HepG2 (cell line): ENCODE data around the gene C10orf143. TPM values are rescaled to one million over a fixed set of nuclear protein-coding genes. Genes with fewer than 3 reads are reported as not detected.

Experiments used
- ATAC-seq: fragments of 200-7000 bp; cut with Tn5 transposase; 3 replicates; pipeline ENCODE4 v1.9.1; 2020; ENCODE audit warnings: mild to moderate bottlenecking, moderate library complexity
- BruUV-seq: library from RNA; stranded (reverse); fragments of 400-500 nt; replicated peaks from 2 replicates; lab custom pipeline; 2021; lab: Mats Ljungman, UMichigan
- CTCF ChIA-PET: fragments of 300-600 bp; formaldehyde crosslinking; extraction: SDS; loops from one replicate; lab custom pipeline; 2021; ENCODE audit warnings: low total read pairs, inconsistent platforms, low intra/inter-chr PET ratio; lab: Yijun Ruan, JAX
- POLR2A ChIA-PET: fragments of 350-600 bp; sonication (Branson Sonifier 250); formaldehyde crosslinking; loops from one replicate; lab custom pipeline; 2020; ENCODE audit warnings: antibody characterized with exemption, inconsistent platforms; lab: Yijun Ruan, JAX
- DNase-seq: peaks from one replicate; pipeline ENCODE4 v3.0.0-alpha.2; 2015; ENCODE audit warnings: low spot score
- FAIRE-seq: peaks from 3 replicates; lab custom pipeline; 2011; peaks lifted over from hg19 to GRCh38; lab: Jason Lieb, UNC
- H2AFZ ChIP-seq: one replicate; pipeline ENCODE4 v1.6.1; 2011; ENCODE audit warnings: low read length, inconsistent platforms
- H3K27ac ChIP-seq: fragments of 300-600 bp; 3 replicates; pipeline ENCODE4 v1.8.0; 2011; ENCODE audit warnings: mixed run types, mild to moderate bottlenecking, mixed read lengths, low read length, inconsistent platforms; ENCODE audit not compliant: insufficient read depth; ENCODE audit errors: extremely low read length
- H3K27me3 ChIP-seq, 2 experiments: fragments of 200-600 bp in 1 of 2; 2 replicates in 1 of 2; 3 replicates in 1 of 2; pipeline versions ENCODE4 v1.6.0 to v1.8.0; 2011; ENCODE audit warnings: low read length in 2 of 2, mild to moderate bottlenecking in 2 of 2, moderate library complexity in 2 of 2, inconsistent platforms in 1 of 2; ENCODE audit not compliant: insufficient read depth in 2 of 2, control insufficient read depth in 1 of 2
- H3K36me3 ChIP-seq, 2 experiments: fragments of 200-600 bp in 1 of 2; replicated peaks in 1 of 2; 2 replicates in 1 of 2; 3 replicates in 1 of 2; pipeline versions ENCODE4 v1.5.1 to v1.8.0; 2011; ENCODE audit warnings: low read length in 2 of 2, inconsistent platforms in 1 of 2; ENCODE audit not compliant: insufficient read depth in 2 of 2, control insufficient read depth in 1 of 2
- H3K4me1 ChIP-seq: 2 replicates; pipeline ENCODE4 v1.5.1; 2012; ENCODE audit warnings: low read length, inconsistent platforms; ENCODE audit not compliant: insufficient read depth
- H3K4me2 ChIP-seq: 2 replicates; pipeline ENCODE4 v1.6.0; 2011; ENCODE audit warnings: low read depth, low read length, inconsistent platforms
- H3K4me3 ChIP-seq, 3 experiments: fragments of 200-600 bp in 1 of 3; sonication (generic), shearing (Covaris generic) in 1 of 3; replicated peaks in 1 of 3; 2 replicates each; pipeline ENCODE4 v1.5.1; 2011 to 2016; ENCODE audit warnings: low read length in 3 of 3, inconsistent platforms in 2 of 3, low read depth in 2 of 3, mild to moderate bottlenecking in 2 of 3, control low read depth in 1 of 3, mixed read lengths in 1 of 3; ENCODE audit not compliant: insufficient read depth in 1 of 3
- H3K79me2 ChIP-seq: one replicate; pipeline ENCODE4 v1.6.1; 2011; ENCODE audit warnings: low read length, inconsistent platforms; ENCODE audit not compliant: insufficient read depth
- H3K9ac ChIP-seq: 2 replicates; pipeline ENCODE4 v1.6.0; 2011; ENCODE audit warnings: mild to moderate bottlenecking, low read depth, low read length, inconsistent platforms; ENCODE audit not compliant: insufficient read depth
- H3K9me3 ChIP-seq: 2 replicates; pipeline ENCODE4 v1.5.1; 2012; ENCODE audit warnings: mild to moderate bottlenecking, low read length
- H4K20me1 ChIP-seq: 2 replicates; pipeline ENCODE4 v1.6.0; 2011; ENCODE audit warnings: inconsistent platforms, mild to moderate bottlenecking, low read length, moderate library complexity; ENCODE audit not compliant: insufficient read depth
- CEBPG ChIP-seq: IDR thresholded peaks from 2 replicates; pipeline ENCODE4 v1.6.1; 2016
- NFYB ChIP-seq: sonication (generic); formaldehyde crosslinking; IDR thresholded peaks from 2 replicates; pipeline ENCODE4 v1.4.0; 2020; ENCODE audit warnings: missing genetic modification reagents
- PCBP1 ChIP-seq: fragments of 200-400 bp; formaldehyde crosslinking; IDR thresholded peaks from 2 replicates; pipeline ENCODE4 v1.6.1; 2017; ENCODE audit warnings: mild to moderate bottlenecking, low read depth, low read length, borderline replicate concordance
- RARA ChIP-seq: IDR thresholded peaks from 2 replicates; pipeline ENCODE4 v1.6.1; 2016; ENCODE audit warnings: missing genetic modification reagents, missing compliant biosample characterization
- SMARCC2 ChIP-seq: fragments of 450-650 bp; IDR thresholded peaks from 2 replicates; pipeline ENCODE4 v1.6.1; 2017; ENCODE audit warnings: antibody characterized with exemption, mild to moderate bottlenecking
- SP4 ChIP-seq: sonication (generic); formaldehyde crosslinking; IDR thresholded peaks from 2 replicates; pipeline ENCODE4 v1.8.1; 2023; ENCODE audit warnings: mild to moderate bottlenecking, missing genetic modification reagents
- WIZ ChIP-seq: sonication (generic); formaldehyde crosslinking; IDR thresholded peaks from 2 replicates; pipeline ENCODE4 v1.5.1; 2020; ENCODE audit warnings: mild to moderate bottlenecking, missing genetic modification reagents
- ZNF335 ChIP-seq: sonication (generic); formaldehyde crosslinking; IDR thresholded peaks from 2 replicates; pipeline ENCODE4 v1.4.0; 2020; ENCODE audit warnings: missing genetic modification reagents
- ZNF337 ChIP-seq: sonication (generic); formaldehyde crosslinking; IDR thresholded peaks from 2 replicates; pipeline ENCODE4 v1.5.1; 2020; ENCODE audit warnings: missing genetic modification reagents, low read depth, mild to moderate bottlenecking, borderline replicate concordance
- ZNF781 ChIP-seq: sonication (generic); formaldehyde crosslinking; IDR thresholded peaks from 2 replicates; pipeline ENCODE4 v1.5.1; 2020; ENCODE audit warnings: borderline replicate concordance, mild to moderate bottlenecking, missing genetic modification reagents; ENCODE audit errors: not compliant biosample characterization
- ZNF790 ChIP-seq: sonication (generic); formaldehyde crosslinking; IDR thresholded peaks from 2 replicates; pipeline ENCODE4 v1.8.0; 2022; ENCODE audit warnings: missing genetic modification reagents, mild to moderate bottlenecking, borderline replicate concordance
- ZSCAN25 ChIP-seq: sonication (generic); formaldehyde crosslinking; IDR thresholded peaks from 2 replicates; pipeline ENCODE4 v1.8.0; 2022; ENCODE audit warnings: mild to moderate bottlenecking, missing genetic modification reagents
- WGBS: methylation state at CpG from one replicate; pipeline ENCODE4 v1.1.6; 2017; ENCODE audit warnings: low lambda C conversion rate; 5-methylcytosine and 5-hydroxymethylcytosine counted together
- in situ Hi-C: cut with HindIII; loops from 2 replicates; pipeline ENCODE4 v1.10.0; 2017; ENCODE audit warnings: low pct_unique_long_range_greater_than_20kb; ENCODE audit not compliant: extremely low pct_ligation_motif_present
- intact Hi-C: fragments of 100-400 bp; cut with micrococcal nuclease; formaldehyde crosslinking; loops from one replicate; pipeline ENCODE4 v1.10.0; 2022; ENCODE audit not compliant: unreplicated experiment
- polyA plus RNA-seq, 8 experiments: library from polyadenylated mRNA; depleted of rRNA in 3 of 8; stranded (reverse) in 7 of 8; unstranded in 1 of 8; fragments of >200 nt; fragmentation: Illumina TruSeq in 4 of 8; extraction: Trizol in 4 of 8; gene quantifications; 2 replicates each; pipeline versions ENCODE4 v1.2.1 to v1.2.3, GENCODE V29; 2011 to 2016; ENCODE audit warnings: low read depth in 4 of 8, missing spikeins in 1 of 8, mixed read lengths in 1 of 8; ENCODE audit not compliant: insufficient read depth in 1 of 8
- total RNA-seq, 5 experiments: library from RNA; depleted of rRNA; stranded (reverse); fragments of >200 nt; fragmentation: Illumina TruSeq; extraction: Trizol; gene quantifications; 2 replicates each; pipeline ENCODE4 v1.2.3, GENCODE V29; 2016; ENCODE audit warnings: low read depth in 1 of 5
- TF ChIP-seq, protein P1 (sequence below): sonication (generic); formaldehyde crosslinking; IDR thresholded peaks from 2 replicates; pipeline ENCODE4 v1.5.0; 2020; ENCODE audit warnings: mild to moderate bottlenecking, missing genetic modification reagents, borderline replicate concordance

C10orf143 gene
- total and polyA plus RNA-seq, 2 of the 13 experiments (the other 11 are each of a cell fraction or from before 2014, with no cell fraction given) = 0.21 to 0.91 TPM

DNA sequence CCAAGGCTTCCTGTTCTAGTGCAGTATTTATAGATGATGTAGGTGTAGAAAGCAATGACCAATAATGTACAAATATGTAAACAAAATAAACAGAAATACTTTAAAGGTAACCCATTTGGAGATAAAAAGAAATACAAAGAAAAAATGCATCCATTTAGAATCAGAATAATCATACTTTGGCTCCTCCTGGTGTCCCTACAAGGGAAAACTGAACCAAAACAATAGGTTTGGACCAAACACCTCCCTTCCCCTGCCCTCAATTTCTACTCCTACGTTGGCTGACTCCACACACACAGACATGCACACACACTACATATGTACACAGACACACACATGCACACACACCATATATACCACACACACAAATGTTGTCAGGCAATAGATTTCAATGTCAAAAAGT is 36.0 kb downstream of the C10orf143 start:
- POLR2A ChIA-PET = no interaction called here
- no peak for TF ChIP-seq ZNF790 (CRISPR knock-in tag)
- TF ChIP-seq ZNF337 (CRISPR knock-in tag) = no peak
- no peak for TF ChIP-seq SP4
- TF ChIP-seq ZNF781 (CRISPR knock-in tag) = no peak
- TF ChIP-seq ZNF335 (CRISPR knock-in tag) = no peak
- TF ChIP-seq WIZ (CRISPR knock-in tag) = no peak
- no peak for TF ChIP-seq PCBP1
- no peak for TF ChIP-seq SMARCC2
- no peak for TF ChIP-seq NFYB (CRISPR knock-in tag)
- no peak for TF ChIP-seq CEBPG (CRISPR knock-in tag)
- TF ChIP-seq RARA (CRISPR knock-in tag) = no peak
- no peak for TF ChIP-seq ZSCAN25
- TF ChIP-seq, protein P1, sequence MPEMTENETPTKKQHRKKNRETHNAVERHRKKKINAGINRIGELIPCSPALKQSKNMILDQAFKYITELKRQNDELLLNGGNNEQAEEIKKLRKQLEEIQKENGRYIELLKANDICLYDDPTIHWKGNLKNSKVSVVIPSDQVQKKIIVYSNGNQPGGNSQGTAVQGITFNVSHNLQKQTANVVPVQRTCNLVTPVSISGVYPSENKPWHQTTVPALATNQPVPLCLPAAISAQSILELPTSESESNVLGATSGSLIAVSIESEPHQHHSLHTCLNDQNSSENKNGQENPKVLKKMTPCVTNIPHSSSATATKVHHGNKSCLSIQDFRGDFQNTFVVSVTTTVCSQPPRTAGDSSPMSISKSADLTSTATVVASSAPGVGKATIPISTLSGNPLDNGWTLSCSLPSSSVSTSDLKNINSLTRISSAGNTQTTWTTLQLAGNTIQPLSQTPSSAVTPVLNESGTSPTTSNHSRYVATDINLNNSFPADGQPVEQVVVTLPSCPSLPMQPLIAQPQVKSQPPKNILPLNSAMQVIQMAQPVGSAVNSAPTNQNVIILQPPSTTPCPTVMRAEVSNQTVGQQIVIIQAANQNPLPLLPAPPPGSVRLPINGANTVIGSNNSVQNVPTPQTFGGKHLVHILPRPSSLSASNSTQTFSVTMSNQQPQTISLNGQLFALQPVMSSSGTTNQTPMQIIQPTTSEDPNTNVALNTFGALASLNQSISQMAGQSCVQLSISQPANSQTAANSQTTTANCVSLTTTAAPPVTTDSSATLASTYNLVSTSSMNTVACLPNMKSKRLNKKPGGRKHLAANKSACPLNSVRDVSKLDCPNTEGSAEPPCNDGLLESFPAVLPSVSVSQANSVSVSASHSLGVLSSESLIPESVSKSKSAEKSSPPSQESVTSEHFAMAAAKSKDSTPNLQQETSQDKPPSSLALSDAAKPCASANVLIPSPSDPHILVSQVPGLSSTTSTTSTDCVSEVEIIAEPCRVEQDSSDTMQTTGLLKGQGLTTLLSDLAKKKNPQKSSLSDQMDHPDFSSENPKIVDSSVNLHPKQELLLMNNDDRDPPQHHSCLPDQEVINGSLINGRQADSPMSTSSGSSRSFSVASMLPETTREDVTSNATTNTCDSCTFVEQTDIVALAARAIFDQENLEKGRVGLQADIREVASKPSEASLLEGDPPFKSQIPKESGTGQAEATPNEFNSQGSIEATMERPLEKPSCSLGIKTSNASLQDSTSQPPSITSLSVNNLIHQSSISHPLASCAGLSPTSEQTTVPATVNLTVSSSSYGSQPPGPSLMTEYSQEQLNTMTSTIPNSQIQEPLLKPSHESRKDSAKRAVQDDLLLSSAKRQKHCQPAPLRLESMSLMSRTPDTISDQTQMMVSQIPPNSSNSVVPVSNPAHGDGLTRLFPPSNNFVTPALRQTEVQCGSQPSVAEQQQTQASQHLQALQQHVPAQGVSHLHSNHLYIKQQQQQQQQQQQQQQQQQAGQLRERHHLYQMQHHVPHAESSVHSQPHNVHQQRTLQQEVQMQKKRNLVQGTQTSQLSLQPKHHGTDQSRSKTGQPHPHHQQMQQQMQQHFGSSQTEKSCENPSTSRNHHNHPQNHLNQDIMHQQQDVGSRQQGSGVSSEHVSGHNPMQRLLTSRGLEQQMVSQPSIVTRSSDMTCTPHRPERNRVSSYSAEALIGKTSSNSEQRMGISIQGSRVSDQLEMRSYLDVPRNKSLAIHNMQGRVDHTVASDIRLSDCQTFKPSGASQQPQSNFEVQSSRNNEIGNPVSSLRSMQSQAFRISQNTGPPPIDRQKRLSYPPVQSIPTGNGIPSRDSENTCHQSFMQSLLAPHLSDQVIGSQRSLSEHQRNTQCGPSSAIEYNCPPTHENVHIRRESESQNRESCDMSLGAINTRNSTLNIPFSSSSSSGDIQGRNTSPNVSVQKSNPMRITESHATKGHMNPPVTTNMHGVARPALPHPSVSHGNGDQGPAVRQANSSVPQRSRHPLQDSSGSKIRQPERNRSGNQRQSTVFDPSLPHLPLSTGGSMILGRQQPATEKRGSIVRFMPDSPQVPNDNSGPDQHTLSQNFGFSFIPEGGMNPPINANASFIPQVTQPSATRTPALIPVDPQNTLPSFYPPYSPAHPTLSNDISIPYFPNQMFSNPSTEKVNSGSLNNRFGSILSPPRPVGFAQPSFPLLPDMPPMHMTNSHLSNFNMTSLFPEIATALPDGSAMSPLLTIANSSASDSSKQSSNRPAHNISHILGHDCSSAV (CRISPR knock-in tag) = no peak
- TF ChIP-seq, all 625 proteins: peak for 0
- Histone ChIP-seq H3K4me2 (no peak overlapping the region), H2AFZ (no peak overlapping the region), H4K20me1 (no peaks in the 10 kb centered on the region), H3K27ac (no peak overlapping the region), H3K36me3 (no peaks in the 10 kb centered on the region), H3K79me2 (no peaks in the 10 kb centered on the region), H3K27me3 (peaks cover 0 to 1% of the 10 kb centered on the region in 2 experiments; a peak in 1 of 5 replicates), H3K4me3 (no peak overlapping the region), H3K9me3 (no peaks in the 10 kb centered on the region), H3K9ac (no peak overlapping the region), H3K4me1 (no peaks in the 10 kb centered on the region)
- intact Hi-C loops = loop anchor here (5.0 kb wide), 1 partner anchor 1757 kb away; no protein-coding TSS in a partner anchor
- CTCF ChIA-PET = no interaction called here
- BruUV-seq = no TSS peak
- in situ Hi-C loops = no loop called here
- ATAC-seq = no peak
- DNase-seq = no peak
- WGBS = 0% methylated on average over 1 of the region's 1 CpG
- FAIRE-seq = no peak
